Choroid plexus epithelial cell (primary cell): ENCODE data around the gene PNMT.
A peak's percentile ranks its signal among the peaks of the same experiment; 100 is the strongest.

ENCODE experiments used
- DNase-seq: peaks from one replicate; pipeline ENCODE4 v3.0.0-alpha.2; 2010; ENCODE audit warnings: low read depth
- H3K4me3 ChIP-seq: 2 replicates; pipeline ENCODE4 v1.5.1; 2011; ENCODE audit warnings: low read depth, mild to moderate bottlenecking, control low read depth, low read length, moderate library complexity
- TF ChIP-seq, protein P1 (sequence below): conservative IDR thresholded peaks from 2 replicates; pipeline ENCODE4 v1.5.1; 2011; ENCODE audit warnings: low read depth, mild to moderate bottlenecking, control low read depth, inconsistent platforms, low read length, moderate library complexity

The PNMT gene

DNA sequence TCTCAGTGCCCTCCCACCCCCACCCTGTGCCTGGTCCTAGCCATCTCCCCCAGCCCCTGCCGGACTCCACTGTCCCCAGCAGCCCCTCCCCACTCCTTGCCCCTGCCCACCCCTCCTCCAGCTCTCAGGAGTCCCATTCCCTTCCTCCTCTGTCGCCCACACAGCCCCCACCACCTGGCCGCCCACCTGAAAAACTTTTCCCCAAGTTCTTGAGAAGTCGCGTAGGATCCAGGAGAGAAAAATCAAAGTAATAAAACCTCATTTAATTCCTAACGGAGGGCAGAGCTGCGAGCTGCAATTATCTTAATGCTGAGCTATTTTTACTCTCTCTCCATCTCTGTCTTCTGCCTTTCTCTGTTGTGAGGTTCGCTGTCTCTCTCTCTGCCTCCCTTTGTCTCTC, 43.9 kb upstream of the PNMT start:
- no peak overlapping the region for H3K4me3 ChIP-seq
- TF ChIP-seq, protein P1, sequence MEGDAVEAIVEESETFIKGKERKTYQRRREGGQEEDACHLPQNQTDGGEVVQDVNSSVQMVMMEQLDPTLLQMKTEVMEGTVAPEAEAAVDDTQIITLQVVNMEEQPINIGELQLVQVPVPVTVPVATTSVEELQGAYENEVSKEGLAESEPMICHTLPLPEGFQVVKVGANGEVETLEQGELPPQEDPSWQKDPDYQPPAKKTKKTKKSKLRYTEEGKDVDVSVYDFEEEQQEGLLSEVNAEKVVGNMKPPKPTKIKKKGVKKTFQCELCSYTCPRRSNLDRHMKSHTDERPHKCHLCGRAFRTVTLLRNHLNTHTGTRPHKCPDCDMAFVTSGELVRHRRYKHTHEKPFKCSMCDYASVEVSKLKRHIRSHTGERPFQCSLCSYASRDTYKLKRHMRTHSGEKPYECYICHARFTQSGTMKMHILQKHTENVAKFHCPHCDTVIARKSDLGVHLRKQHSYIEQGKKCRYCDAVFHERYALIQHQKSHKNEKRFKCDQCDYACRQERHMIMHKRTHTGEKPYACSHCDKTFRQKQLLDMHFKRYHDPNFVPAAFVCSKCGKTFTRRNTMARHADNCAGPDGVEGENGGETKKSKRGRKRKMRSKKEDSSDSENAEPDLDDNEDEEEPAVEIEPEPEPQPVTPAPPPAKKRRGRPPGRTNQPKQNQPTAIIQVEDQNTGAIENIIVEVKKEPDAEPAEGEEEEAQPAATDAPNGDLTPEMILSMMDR, result no peak
- DNase-seq, result no peak

DNA sequence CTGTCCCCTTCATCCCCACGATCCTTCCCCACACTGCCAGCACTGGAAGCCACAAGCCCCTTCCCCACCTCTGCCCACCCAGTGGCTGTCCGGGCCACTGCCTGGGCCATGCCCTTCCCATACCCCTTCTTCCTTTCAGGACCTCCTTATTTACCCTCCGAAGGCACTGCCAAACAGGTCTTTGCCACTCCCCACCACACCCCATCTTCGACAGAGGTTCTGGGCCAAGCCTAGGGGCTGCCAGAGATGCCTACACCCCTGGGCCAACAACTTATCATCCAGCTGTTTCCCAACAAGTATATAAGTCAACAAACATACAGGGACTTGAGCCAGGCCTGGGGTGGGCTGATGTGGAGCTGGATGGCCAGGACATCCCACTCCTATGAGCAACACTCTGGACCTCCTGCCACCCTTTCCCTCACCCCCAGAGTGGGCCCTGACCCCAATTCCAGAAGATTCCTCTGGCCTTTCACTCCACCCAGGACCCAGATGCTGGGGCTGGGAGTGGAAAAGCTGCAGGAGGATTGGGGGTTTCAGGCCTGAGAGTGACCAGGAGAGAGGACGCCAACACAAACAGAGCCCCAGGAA, 43.0 kb upstream of the PNMT start:
- DNase-seq, result no peak
- TF ChIP-seq, protein P1, result no peak
- H3K4me3 ChIP-seq, result no peak overlapping the region

DNA sequence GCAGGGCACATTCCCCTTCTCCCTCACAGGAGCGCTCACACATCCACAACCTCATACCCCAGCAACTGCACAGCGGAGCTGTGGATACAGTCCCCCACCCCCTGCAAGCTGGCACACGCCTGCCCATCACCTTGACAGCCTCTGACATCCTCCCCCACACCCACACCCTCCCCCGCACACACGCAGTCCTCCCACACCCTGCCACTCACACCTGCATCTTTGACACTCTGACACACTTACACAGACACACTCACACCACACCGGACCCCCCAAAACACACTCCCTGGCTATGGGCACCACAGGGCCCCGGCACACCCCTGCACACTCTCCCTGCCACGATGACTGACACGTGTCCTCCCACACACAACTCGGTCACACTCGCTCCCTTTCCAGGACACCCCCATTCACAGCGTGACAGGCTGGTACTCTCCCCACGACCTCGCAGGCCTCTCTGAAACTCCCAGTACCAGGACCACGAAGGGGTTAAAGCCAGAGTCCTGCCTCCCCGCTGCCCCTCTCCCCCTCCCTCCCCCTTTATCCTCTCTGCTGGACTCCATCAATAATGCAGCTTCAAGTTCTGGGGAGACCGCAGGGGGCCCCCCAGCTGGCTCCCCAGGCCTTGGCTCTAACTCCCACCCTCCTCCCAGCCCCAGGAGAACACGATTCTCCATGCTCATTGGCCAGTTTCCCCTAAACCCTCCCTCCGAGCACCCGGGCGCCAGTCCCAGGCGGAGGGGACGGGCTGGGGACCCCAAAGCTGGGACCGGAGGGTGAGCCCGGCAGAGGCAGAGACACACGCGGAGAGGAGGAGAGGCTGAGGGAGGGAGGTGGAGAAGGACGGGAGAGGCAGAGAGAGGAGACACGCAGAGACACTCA, 41.8 kb upstream of the PNMT start, which contains the start of gene PPP1R1B:
TSS of gene PPP1R1B (plus strand) at position 782 of the 876 bp plus-strand sequence. CDS start 441 bp downstream, outside the sequence.
- TF ChIP-seq, protein P1, result no peak
- peak within 1 kb of the TSS; percentile 41 for H3K4me3 ChIP-seq
- peak; percentile 39 for DNase-seq

DNA sequence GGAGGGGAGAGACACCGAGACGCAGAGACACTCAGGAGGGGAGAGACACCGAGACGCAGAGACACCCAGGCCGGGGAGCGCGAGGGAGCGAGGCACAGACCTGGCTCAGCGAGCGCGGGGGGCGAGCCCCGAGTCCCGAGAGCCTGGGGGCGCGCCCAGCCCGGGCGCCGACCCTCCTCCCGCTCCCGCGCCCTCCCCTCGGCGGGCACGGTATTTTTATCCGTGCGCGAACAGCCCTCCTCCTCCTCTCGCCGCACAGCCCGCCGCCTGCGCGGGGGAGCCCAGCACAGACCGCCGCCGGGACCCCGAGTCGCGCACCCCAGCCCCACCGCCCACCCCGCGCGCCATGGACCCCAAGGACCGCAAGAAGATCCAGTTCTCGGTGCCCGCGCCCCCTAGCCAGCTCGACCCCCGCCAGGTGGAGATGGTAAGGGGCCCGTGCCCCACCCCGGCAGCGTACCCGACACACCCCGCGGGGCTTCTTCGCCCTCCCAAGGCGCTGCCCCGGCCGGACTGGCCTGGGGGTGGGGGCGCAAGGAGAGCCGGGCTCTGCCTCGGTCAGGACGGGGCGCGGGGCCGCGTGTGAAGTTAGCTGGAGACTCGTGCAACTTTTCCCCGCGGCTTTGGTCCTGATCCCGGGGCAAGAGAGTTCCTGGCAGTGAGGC, 41.1 kb upstream of the PNMT start:
- DNase-seq, result no peak
- H3K4me3 ChIP-seq, result peak overlapping the region; percentile 41
- TF ChIP-seq, protein P1, result no peak

DNA sequence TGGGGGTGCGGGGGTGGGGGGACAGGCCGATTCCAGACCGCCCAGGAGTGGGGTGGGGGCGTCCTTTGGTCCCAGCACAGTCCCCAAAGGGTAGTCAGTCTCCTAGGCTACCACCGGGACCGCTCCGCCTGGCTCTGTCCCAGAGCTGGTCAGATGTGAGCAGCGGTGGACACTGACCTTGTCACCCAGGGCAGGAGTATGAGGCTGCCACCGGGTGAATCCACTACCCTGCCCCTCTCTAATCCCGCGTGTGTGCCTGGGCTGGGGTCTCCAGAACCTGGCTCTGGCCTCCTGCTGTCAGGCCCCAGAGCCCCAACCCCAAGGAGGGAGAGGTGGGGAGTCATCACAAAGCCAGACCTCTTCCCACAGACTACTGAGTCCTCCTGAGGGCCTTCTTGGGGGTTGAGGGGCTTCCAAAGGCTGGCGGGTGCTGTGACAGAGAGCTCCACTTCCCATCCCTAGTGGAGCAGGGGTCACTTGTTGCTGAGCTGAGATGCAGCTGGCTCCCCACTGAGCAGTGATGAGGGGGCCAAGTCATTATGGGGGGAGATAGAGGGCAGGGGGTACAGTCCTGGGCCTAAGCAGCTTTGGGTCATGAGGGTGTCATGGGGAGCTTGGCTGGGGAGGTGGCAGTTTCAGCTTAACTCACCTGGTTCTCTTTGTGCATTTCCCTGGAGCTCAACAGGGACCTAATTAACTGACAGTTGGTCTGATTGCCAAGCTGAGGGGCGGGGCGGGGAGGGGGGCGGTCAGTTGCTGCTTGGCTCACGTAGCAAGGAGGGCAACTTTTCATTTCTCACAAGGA, 40.3 kb upstream of the PNMT start:
- TF ChIP-seq, protein P1, result no peak
- no peak for DNase-seq
- H3K4me3 ChIP-seq, result peak overlapping the region; percentile 29

DNA sequence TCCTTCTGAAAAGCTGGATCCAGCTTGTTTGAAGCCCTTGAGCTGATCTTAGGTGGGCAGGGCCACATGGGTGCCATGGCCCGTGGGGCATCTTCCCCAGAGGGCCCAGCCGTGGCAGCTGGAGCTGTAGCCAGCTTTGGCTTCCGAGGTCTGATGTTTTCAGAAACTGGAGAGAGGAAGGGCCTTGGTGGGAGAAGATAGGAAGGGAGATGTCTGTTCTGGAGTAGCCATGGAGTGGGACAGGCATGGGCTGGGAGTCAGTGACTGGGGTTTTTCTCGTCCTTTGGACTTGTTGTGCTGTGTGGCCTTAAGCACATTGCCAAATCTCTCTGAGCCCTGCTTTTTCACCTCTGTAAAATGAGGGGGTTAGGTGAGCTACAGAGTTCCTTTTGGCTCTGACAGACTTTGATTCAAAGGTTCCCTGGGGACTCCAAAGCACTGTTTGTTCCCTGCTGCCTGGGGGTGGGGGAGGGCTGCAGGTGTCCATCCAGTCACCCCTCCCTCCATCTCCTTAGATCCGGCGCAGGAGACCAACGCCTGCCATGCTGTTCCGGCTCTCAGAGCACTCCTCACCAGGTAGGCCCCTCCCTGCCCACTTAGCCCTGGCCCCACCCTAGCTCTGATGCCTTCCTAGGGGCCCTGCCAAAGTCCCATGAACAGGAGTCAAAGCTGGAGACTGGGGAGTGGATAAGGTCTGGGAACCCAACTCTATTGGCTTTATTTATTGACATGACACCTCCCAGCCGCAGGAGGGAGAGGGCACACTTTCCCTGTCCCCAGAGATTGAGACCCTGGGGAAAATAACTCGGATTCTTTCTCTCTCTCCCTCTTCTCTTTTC, 39.4 kb upstream of the PNMT start:
- DNase-seq, result no peak
- H3K4me3 ChIP-seq, result no peak overlapping the region
- TF ChIP-seq, protein P1, result no peak
